ENCODE data around the gene CPEB3.
A peak's percentile ranks its signal among the peaks of the same experiment; 100 is the strongest.

The CPEB3 gene

GRCh38 chr10:92150823-92151222 is 140.1 kb downstream of the CPEB3 start:
- no peak overlapping the region for H3K9ac ChIP-seq (ENCODE audit: low read length)
- no peaks in the 10 kb centered on the region for H3K9me2 ChIP-seq (ENCODE audit: low read depth, low read length)
- no peaks in the 10 kb centered on the region for H3F3A ChIP-seq (ENCODE audit: insufficient read depth, low read length)
- H3K4me3 ChIP-seq (ENCODE audit: low read depth, low read length, poor library complexity, severe bottlenecking), result no peak overlapping the region
- TF ChIP-seq CTCF (IDR thresholded peaks at IDR 0.05; ENCODE audit: low read length) (no peak), EZH2 (IDR thresholded peaks at IDR 0.05; ENCODE audit: borderline replicate concordance, low read length) (no peak)
- H3K27ac ChIP-seq (ENCODE audit: low read depth, low read length, poor library complexity, severe bottlenecking), result no peak overlapping the region
- H3K4me1 ChIP-seq (ENCODE audit: insufficient read depth, low read length, severe bottlenecking), result peaks cover 36% of the 10 kb centered on the region
- H3K79me2 ChIP-seq (ENCODE audit: insufficient read depth, low read length), result no peaks in the 10 kb centered on the region
- no peaks in the 10 kb centered on the region for H3K27me3 ChIP-seq (ENCODE audit: insufficient read depth, low read length)
- no peak overlapping the region for H3K4me2 ChIP-seq (ENCODE audit: low read length)
- no peaks in the 10 kb centered on the region for H3K9me3 ChIP-seq (ENCODE audit: low read length)
- no peak overlapping the region for H2AFZ ChIP-seq (ENCODE audit: low read length)
- no peaks in the 10 kb centered on the region for H3K36me3 ChIP-seq (ENCODE audit: insufficient read depth, low read length)
- H4K20me1 ChIP-seq (ENCODE audit: insufficient read depth, low read length), result no peaks in the 10 kb centered on the region

DNA sequence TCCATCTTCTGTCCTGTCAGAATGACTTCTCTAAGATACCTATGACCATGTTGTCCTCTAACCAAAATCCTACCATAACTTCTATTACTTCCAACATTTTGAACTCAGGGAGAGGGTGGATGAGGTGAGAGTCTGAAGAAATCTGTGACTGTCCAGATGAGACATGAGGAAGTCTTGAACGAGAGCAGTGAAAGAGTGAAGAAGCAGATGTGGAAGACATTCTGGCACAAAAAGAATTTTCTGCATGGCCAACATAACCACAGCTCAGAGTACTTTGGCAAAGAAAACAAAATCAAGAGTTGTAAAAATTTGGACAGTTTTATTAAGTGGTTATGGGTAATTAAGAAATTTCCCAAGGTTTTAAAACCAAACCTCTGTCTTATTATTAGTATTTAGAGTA is 141.6 kb downstream of the CPEB3 start:
- Histone ChIP-seq H3K9ac (ENCODE audit: low read length) (no peak overlapping the region), H3K27me3 (ENCODE audit: insufficient read depth, low read length) (no peaks in the 10 kb centered on the region), H3K27ac (ENCODE audit: low read depth, low read length, poor library complexity, severe bottlenecking) (peak overlapping the region; percentile 34), H2AFZ (ENCODE audit: low read length) (no peak overlapping the region), H3K9me2 (ENCODE audit: low read depth, low read length) (no peaks in the 10 kb centered on the region), H3K4me2 (ENCODE audit: low read length) (no peak overlapping the region), H3K4me1 (ENCODE audit: insufficient read depth, low read length, severe bottlenecking) (peaks cover 40% of the 10 kb centered on the region), H3K36me3 (ENCODE audit: insufficient read depth, low read length) (no peaks in the 10 kb centered on the region), H3F3A (ENCODE audit: insufficient read depth, low read length) (no peaks in the 10 kb centered on the region), H4K20me1 (ENCODE audit: insufficient read depth, low read length) (no peaks in the 10 kb centered on the region), H3K79me2 (ENCODE audit: insufficient read depth, low read length) (no peaks in the 10 kb centered on the region; the same call in 1 of the 2 replicates), H3K4me3 (ENCODE audit: low read depth, low read length, poor library complexity, severe bottlenecking) (no peak overlapping the region), H3K9me3 (ENCODE audit: low read length) (no peaks in the 10 kb centered on the region)
- TF ChIP-seq EZH2 (IDR thresholded peaks at IDR 0.05; ENCODE audit: borderline replicate concordance, low read length), result no peak
- no peak for TF ChIP-seq CTCF (IDR thresholded peaks at IDR 0.05; ENCODE audit: low read length)

DNA sequence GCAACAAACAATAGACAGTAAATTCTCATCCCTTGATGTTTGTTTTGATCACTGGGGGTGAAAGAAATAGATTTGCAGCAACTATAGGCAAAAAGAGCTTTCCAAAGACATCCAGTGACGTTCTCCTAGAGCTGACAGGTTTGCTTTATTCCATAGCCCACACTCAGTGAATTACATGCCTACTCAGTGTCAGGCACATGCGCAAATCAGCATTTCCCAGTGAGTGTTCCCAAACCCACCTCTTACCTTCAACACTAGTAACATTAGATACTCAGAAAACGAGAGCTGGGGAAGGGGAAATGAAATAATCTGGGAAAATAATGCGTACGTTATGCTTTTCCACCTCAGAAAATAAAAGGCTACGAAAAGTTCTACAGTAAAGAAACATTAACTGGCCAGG is 144.1 kb downstream of the CPEB3 start:
- H3K36me3 ChIP-seq (ENCODE audit: insufficient read depth, low read length), result no peaks in the 10 kb centered on the region
- no peak for TF ChIP-seq EZH2 (IDR thresholded peaks at IDR 0.05; ENCODE audit: borderline replicate concordance, low read length)
- TF ChIP-seq CTCF (IDR thresholded peaks at IDR 0.05; ENCODE audit: low read length), result no peak
- no peaks in the 10 kb centered on the region for H3F3A ChIP-seq (ENCODE audit: insufficient read depth, low read length)
- no peak overlapping the region for H2AFZ ChIP-seq (ENCODE audit: low read length)
- H4K20me1 ChIP-seq (ENCODE audit: insufficient read depth, low read length), result no peaks in the 10 kb centered on the region
- no peaks in the 10 kb centered on the region for H3K9me3 ChIP-seq (ENCODE audit: low read length)
- H3K27me3 ChIP-seq (ENCODE audit: insufficient read depth, low read length), result no peaks in the 10 kb centered on the region
- H3K9me2 ChIP-seq (ENCODE audit: low read depth, low read length), result no peaks in the 10 kb centered on the region
- H3K79me2 ChIP-seq (ENCODE audit: insufficient read depth, low read length), result no peaks in the 10 kb centered on the region; the same call in 1 of the 2 replicates
- H3K4me3 ChIP-seq (ENCODE audit: low read depth, low read length, poor library complexity, severe bottlenecking), result no peak overlapping the region
- H3K27ac ChIP-seq (ENCODE audit: low read depth, low read length, poor library complexity, severe bottlenecking), result peak overlapping the region; percentile 72
- H3K4me2 ChIP-seq (ENCODE audit: low read length), result peak overlapping the region; percentile 50; the same call in 1 of the 2 replicates
- no peak overlapping the region; the same call in 1 of the 2 replicates for H3K9ac ChIP-seq (ENCODE audit: low read length)
- peaks cover 62% of the 10 kb centered on the region for H3K4me1 ChIP-seq (ENCODE audit: insufficient read depth, low read length, severe bottlenecking)
